ENCODE results near the gene NPPA.

- TF ChIP-seq, protein P1, sequence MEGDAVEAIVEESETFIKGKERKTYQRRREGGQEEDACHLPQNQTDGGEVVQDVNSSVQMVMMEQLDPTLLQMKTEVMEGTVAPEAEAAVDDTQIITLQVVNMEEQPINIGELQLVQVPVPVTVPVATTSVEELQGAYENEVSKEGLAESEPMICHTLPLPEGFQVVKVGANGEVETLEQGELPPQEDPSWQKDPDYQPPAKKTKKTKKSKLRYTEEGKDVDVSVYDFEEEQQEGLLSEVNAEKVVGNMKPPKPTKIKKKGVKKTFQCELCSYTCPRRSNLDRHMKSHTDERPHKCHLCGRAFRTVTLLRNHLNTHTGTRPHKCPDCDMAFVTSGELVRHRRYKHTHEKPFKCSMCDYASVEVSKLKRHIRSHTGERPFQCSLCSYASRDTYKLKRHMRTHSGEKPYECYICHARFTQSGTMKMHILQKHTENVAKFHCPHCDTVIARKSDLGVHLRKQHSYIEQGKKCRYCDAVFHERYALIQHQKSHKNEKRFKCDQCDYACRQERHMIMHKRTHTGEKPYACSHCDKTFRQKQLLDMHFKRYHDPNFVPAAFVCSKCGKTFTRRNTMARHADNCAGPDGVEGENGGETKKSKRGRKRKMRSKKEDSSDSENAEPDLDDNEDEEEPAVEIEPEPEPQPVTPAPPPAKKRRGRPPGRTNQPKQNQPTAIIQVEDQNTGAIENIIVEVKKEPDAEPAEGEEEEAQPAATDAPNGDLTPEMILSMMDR (IDR thresholded peaks at IDR 0.05): no peak
- no peak for TF ChIP-seq POLR2A (IDR thresholded peaks at IDR 0.05)
Measured at GRCh38 chr1:11874624-11875023, 27.0 kb upstream of the NPPA start.

All from adrenal gland (tissue), 5 donors.